ENCODE data around the gene SLC26A6.

SLC26A6 gene, protein sequence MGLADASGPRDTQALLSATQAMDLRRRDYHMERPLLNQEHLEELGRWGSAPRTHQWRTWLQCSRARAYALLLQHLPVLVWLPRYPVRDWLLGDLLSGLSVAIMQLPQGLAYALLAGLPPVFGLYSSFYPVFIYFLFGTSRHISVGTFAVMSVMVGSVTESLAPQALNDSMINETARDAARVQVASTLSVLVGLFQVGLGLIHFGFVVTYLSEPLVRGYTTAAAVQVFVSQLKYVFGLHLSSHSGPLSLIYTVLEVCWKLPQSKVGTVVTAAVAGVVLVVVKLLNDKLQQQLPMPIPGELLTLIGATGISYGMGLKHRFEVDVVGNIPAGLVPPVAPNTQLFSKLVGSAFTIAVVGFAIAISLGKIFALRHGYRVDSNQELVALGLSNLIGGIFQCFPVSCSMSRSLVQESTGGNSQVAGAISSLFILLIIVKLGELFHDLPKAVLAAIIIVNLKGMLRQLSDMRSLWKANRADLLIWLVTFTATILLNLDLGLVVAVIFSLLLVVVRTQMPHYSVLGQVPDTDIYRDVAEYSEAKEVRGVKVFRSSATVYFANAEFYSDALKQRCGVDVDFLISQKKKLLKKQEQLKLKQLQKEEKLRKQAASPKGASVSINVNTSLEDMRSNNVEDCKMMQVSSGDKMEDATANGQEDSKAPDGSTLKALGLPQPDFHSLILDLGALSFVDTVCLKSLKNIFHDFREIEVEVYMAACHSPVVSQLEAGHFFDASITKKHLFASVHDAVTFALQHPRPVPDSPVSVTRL

DNA sequence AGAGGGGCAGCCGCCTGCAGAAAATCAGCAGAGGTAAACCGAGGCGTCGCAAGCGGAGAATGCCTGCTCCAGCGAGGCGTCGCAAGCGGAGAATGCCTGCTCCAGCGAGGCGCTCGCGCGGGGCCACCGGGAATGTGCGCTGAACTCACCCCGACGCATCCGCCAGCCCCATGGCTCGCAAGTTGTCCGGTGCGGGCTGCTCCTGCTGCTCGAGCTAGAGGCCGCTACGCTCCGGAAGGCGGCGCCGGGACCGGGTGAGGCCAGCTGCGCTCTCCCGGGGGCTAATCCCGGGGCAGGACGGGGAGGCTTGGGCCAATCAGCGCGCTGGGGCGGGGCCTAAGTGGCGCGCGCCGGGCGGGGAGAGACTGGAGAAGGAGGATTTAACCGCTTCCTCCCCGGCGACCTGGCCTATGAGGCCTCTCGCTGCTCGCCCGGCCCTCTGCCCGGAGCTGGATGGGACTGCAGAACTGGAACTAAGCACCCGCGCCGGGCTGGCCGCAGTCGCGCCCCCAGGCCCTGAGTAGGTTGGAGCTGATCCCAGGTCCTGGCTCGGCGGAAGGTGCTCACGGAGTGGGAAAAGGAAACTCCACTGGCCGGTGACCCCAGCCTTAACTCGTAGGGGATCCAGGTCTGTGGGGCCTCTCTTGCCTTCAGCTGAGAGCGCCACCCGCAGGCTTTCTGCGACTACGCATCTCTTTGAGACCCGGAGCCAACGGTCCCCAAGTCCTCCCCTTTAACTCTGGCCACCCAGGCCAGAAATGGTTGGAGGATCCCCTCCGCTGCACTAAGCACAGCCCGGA lies at the start of gene SLC26A6:
SLC26A6 (minus strand) TSS at position 240 of the 800 bp plus-strand sequence; CDS start at position 172, 68 bp downstream.
- peak; percentile 99 for DNase-seq (ENCODE audit: low spot score)

DNA sequence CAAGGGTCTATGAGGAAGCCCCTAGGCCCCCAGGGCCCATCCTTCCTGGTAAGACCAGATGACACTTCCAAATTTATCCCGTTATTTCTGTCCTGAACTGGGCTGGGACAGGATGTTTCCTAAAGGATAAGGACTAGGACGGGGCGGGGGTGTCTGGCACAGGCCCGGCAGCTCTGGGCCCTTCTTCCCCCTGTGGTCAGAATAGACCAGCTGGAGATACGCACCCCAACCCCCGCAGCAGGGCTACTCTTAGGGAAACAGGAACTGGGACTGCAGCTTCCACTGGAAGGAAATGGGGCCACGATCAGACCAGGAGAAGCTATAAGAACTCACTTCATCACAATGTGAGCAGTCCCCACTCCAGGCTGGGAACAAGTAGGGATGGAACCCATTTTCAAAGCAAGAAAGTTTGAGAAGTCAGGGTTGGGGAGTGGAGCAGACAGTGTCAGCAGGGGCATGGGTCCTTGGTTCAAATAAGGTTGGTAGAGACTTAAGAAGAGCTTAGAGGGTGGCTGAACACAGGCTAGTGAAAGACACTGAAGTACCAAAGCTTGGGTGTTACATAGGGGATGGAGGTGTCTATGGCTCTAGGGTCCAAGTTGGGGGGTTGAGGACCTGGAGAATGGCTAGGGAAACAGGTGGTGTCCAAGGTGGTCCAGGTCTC lies 49.4 kb upstream of the SLC26A6 start:
- DNase-seq (ENCODE audit: low spot score): no peak

DNA sequence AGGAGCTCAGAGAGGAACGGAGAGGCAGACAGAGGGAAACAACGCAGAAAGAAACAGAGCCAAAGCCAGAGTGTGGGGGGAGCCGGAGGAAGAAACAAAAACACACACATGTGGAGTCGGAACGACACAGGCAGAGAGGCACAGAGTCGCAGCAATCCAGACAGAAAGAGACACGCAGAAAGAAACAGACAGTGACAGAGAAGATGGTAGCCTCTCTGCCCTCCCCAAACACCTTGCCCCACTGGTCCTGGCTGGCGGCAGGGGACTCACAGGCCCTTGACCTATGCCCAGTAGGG lies 48.7 kb upstream of the SLC26A6 start:
- DNase-seq (ENCODE audit: low spot score): no peak

GRCh38 chr3:48682786-48683185 lies 47.5 kb upstream of the SLC26A6 start:
- no peak for DNase-seq (ENCODE audit: low spot score)

- no peak for DNase-seq (ENCODE audit: low spot score)
Measured at GRCh38 chr3:48681974-48682610, 46.8 kb upstream of the SLC26A6 start.

- no peak for DNase-seq (ENCODE audit: low spot score)
Measured at GRCh38 chr3:48681541-48681880, 46.2 kb upstream of the SLC26A6 start.

- DNase-seq (ENCODE audit: low spot score): no peak
Measured at GRCh38 chr3:48680811-48681540, 45.7 kb upstream of the SLC26A6 start.

DNA sequence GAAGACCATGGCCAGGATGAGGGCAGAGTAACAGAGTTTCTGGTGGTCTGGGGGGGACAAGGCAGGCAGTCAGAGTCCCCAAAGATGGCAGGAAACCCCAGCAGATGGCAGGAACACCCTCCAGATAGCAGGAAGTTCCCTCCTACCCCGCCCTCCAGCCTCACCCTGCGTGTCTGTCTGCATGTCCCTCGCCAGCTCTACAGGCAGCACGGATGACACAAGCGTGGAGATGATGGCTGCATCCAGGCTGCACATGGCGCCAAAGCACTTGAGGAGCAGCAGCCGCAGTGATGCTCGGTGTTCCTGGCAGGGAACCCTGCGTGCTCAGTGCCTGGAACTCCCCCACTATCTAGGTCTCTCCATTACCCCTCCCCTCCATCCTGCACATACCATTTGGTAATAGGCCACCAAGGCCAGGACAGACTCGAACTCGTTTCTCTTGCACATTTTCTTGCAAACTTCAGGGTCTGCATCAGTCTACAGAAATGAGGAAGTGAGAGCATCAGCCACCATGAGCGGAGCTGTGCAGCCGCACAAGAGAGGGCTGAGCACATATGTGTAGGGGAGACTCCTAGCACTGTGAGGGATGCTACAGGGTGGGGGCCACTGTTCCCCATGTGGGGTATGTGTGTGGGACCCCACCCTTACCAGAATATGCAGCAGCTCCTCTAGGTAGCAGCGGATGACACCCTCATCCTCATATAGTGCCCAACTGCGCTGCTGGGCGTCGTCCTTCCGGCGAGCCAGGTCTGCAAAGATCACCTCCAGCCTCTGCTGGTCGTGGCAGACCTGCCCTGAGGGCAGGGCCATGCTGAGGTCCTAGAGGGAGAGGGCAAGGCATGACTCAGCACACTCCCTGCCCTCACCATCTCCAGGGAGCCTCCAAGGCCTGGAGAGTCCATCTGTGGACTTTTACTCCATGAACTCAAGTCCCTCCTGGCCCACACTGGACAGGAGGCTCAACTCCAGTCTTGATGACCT lies 44.4 kb upstream of the SLC26A6 start:
- peak; percentile 55 for DNase-seq (ENCODE audit: low spot score)

- DNase-seq (ENCODE audit: low spot score): no peak
Measured at GRCh38 chr3:48678566-48679380, 43.5 kb upstream of the SLC26A6 start.

DNA sequence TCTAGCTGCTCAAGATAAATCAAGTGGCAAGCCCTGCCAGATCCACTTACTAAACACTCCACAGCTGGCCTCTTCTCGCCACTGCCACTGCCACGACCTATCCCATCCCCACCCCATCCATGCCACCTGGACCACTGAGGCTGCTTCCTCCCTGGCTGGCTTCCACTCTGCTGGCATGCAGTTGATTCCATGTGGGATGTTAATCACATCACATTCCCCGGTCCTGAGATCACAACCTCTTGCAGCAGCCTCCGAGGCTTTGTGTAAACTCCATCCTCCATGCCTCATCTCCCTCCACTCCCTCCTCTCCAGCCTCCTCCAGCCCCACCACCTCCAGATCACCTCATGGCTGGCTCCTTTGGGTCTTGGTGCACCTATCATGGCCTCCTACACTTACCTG lies 42.8 kb upstream of the SLC26A6 start:
- no peak for DNase-seq (ENCODE audit: low spot score)

DNA sequence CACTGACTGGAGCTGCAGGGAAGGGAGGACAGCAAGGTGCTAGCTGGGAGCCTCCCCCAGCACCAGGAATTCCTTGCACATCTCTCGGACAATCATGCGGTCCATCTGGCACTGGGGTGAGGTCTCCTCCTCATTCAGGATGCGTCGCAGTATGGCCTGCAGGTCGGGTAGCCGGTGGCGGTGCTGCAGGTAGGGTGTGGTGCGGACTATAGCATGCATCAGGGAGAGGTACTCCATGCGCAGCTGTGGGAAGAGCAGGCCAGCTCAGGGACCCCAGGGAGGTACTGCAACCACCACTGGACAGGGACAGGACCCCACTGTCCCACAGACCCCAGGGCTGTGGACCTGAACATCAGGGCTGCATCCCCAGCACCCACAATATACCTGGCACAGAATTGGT lies 39.2 kb upstream of the SLC26A6 start:
- no peak for DNase-seq (ENCODE audit: low spot score)

DNA sequence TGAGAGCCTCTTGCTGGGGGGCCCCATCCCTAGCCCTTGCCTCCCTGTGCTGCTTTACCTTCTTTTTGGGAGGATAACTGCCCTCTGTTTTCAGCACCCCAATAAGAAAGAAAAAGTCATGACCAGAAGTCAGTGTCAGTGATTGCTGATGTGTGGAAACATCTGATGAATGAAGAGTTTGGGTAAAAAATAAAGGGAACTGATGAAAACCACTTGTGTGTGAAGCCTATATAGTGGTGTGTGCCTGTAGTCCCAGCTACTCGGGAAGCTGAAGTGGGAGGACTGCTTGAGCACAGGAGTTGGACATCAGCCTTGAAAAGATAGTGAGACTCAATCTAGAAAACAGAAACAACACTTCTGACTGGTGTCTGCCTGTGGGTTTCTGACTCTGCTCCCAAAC lies 37.3 kb upstream of the SLC26A6 start:
- DNase-seq (ENCODE audit: low spot score): no peak

DNA sequence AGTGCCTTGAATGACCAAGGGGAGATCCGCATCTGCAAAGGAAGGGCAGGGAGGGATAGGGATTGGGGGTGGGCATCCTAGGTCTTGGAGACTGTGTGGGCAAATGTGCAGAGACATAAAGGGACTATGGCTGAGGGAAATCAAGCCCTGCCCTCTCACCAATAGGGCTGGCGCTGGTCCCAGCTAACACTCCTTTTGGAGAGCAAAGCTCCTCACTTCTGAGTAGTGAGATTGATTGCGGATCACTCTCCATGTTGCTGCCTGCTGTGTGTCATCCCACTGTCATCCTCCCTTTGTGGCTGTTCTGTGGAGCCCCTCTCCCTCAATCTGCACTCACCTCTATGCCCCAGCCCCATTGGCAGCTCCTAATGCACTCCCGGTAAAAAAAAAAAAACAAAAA lies 29.7 kb upstream of the SLC26A6 start:
- DNase-seq (ENCODE audit: low spot score): no peak

DNA sequence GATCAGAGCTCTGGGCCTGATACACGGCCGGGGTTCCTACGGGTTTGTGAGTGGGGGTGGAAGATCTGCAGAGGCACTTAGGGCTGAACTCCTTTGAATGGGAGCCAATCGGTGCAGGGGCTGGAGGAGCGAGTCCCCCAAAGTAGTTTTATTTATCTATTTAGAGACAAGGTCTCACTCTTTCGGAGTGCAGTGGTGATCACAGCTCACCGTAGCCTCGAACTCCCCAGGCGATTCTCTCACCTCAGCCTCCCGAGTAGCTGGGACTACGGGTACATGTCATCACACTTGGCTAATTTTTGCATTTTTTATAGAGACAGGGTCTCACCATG lies 29.0 kb upstream of the SLC26A6 start:
- DNase-seq (ENCODE audit: low spot score): no peak

GRCh38 chr3:48663489-48664312 lies 28.4 kb upstream of the SLC26A6 start:
- DNase-seq (ENCODE audit: low spot score): peak; percentile 98

DNA sequence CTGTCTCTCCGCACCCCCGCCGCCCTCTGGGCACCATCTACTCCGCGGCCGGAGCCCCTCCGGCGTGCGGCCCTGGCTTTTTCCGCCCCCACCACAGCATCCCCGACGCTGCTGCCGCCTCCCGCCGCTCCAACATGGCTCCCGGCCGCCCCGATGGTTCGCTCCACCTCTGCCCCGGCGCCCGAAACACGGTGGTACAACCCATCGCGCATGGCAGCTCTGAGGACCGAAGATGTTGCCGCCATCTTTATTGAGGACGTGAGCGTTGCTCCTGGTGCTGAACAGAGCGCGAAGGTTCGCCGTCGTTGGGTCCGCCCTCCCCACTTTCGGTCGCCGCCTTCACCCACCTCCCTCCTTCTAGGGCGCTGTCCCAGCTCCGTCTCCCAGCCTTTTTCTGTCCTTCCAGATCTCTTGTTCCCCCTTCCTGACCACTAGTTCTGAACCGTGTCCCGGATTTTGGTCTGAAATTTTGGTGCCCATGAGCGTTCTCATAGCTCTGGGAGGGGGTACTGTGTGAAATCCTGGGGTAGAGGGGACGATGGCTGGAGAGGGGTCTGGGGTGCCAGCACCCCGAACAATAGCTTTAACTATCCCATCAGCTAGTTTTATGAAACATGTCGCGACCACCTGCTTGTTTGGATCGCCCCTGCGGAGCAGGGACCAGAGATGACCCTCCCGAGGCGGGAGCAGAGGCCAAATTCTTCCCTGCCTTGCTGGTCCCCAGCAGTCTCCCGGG lies 27.7 kb upstream of the SLC26A6 start, which contains the start of gene CELSR3:
CELSR3 (minus strand) TSS at position 134 of the 736 bp plus-strand sequence. CDS start 252 bp downstream, outside the sequence.
- DNase-seq (ENCODE audit: low spot score): peak; percentile 62

DNA sequence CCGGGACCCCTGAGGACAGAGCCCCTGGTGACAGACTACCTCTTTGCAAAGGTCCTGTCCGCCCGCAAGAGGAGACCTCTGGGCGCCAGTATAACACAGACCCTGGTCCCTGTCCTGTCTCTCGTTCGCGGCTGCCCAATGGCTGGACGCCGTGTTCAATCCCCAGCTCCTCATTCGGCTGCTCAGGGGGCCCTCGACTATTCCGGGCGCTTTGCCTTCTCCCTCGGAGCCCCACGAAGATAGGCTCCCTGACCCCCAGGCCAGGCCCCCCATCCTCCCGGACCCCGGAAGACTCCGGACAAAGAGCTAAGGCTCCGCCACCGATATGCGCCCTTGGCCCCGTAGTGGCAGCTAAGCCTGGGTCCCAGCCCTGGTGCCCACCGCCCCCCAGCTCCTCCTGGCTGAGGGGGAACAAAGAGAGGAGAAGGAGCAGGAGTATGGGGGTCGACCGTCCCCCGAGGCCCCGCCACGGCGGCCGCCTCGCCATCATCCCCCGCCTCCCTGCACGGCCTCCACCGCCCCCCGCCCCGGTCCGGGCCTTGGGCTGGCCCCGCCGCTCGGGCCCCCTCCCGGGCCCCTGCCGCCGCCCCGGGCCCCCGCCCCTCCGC lies 27.0 kb upstream of the SLC26A6 start:
- no peak for DNase-seq (ENCODE audit: low spot score)
